Measurements from ENCODE around the gene CPEB2.

- TF ChIP-seq CTCF (IDR thresholded peaks at IDR 0.05) (no peak), POLR2A (IDR thresholded peaks at IDR 0.05) (no peak)
These were observed 86.2 kb downstream of the CPEB2 start for GRCh38 chr4:15088394-15089035.

Data from transverse colon (tissue), 3 donors.